MM.1S (cell line): ENCODE measurements around the gene VPS4A.

ENCODE experiments used
- EZH2phosphoT487 ChIP-seq: fragments of 300-600 bp; sonication (generic); IDR thresholded peaks from 2 replicates; pipeline ENCODE4 v1.6.1; 2018; ENCODE audit warnings: antibody characterized with exemption, low read length
- TF ChIP-seq, protein P1 (sequence below): fragments of 300-600 bp; sonication (generic); IDR thresholded peaks from 2 replicates; pipeline ENCODE4 v1.5.1; 2016; ENCODE audit warnings: antibody characterized with exemption, low read length, mixed read lengths

DNA sequence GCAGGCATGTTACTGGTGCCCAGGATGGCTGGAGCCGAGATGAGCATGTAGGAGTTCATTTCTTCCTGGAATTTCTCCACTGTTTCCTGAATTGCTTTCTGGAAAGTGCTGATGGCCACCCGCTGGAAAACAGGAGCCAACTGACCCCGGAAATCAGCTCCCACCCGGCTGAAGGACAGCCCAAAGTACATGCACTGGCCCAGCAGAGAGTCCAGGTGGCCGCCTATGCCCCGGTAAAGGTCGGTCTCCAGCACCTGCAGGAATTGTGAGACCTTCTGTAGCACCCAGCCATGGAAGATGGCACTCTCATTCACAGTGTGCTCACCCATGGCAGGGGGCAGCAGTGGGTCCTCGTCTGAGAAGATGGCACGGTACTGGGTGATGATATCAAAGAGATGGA is 23.5 kb downstream of the VPS4A start:
- TF ChIP-seq, protein P1, sequence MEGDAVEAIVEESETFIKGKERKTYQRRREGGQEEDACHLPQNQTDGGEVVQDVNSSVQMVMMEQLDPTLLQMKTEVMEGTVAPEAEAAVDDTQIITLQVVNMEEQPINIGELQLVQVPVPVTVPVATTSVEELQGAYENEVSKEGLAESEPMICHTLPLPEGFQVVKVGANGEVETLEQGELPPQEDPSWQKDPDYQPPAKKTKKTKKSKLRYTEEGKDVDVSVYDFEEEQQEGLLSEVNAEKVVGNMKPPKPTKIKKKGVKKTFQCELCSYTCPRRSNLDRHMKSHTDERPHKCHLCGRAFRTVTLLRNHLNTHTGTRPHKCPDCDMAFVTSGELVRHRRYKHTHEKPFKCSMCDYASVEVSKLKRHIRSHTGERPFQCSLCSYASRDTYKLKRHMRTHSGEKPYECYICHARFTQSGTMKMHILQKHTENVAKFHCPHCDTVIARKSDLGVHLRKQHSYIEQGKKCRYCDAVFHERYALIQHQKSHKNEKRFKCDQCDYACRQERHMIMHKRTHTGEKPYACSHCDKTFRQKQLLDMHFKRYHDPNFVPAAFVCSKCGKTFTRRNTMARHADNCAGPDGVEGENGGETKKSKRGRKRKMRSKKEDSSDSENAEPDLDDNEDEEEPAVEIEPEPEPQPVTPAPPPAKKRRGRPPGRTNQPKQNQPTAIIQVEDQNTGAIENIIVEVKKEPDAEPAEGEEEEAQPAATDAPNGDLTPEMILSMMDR: no peak
- no peak for TF ChIP-seq EZH2phosphoT487
